Neutrophil (primary cell): ENCODE results near the gene ATP5MG.
A peak's percentile ranks its signal among the peaks of the same experiment; 100 is the strongest.
"Not testable (repeated sequence)": the region's sequence is repeated elsewhere in the genome, so short reads cannot be mapped to it uniquely, and the experiment has no call there.

ENCODE experiments used
- H3K27ac ChIP-seq: fragments of 200-600 bp; sonication (generic); 2 replicates; pipeline ENCODE4 v1.5.1; 2016; ENCODE audit warnings: mild to moderate bottlenecking, moderate library complexity
- H3K27me3 ChIP-seq: fragments of 200-600 bp; sonication (generic); 2 replicates; pipeline ENCODE4 v1.6.0; 2016; ENCODE audit warnings: mild to moderate bottlenecking
- H3K36me3 ChIP-seq: fragments of 200-600 bp; sonication (generic); 2 replicates; pipeline ENCODE4 v1.5.1; 2017
- H3K4me1 ChIP-seq, 2 experiments: fragments of 200-600 bp in 1 of 2; sonication (generic) in 1 of 2; 1 replicate in 1 of 2; 2 replicates in 1 of 2; pipeline versions ENCODE4 v1.5.1 to v1.6.1; 2013 to 2016; ENCODE audit warnings: low read depth in 1 of 2, low read length in 1 of 2, mild to moderate bottlenecking in 1 of 2, moderate library complexity in 1 of 2; ENCODE audit not compliant: control insufficient read depth in 1 of 2, insufficient read depth in 1 of 2
- H3K4me3 ChIP-seq, 2 experiments: fragments of 200-600 bp in 1 of 2; sonication (generic) in 1 of 2; 1 replicate in 1 of 2; 2 replicates in 1 of 2; pipeline ENCODE4 v1.5.1; 2013 to 2016; ENCODE audit warnings: low read depth in 1 of 2, low read length in 1 of 2, mild to moderate bottlenecking in 1 of 2, moderate library complexity in 1 of 2
- H3K9me3 ChIP-seq: fragments of 200-600 bp; sonication (generic); 2 replicates; pipeline ENCODE4 v1.5.1; 2016
- CTCF ChIP-seq: fragments of 200-600 bp; sonication (generic); IDR thresholded peaks from 2 replicates; pipeline ENCODE4 v1.5.1; 2016; ENCODE audit warnings: antibody characterized with exemption

ATP5MG gene

GRCh38 chr11:118411530-118411929 lies 10.1 kb downstream of the ATP5MG start:
- Histone ChIP-seq H3K9me3 (no peaks in the 10 kb centered on the region), H3K36me3 (peaks cover 36% of the 10 kb centered on the region), H3K4me1 (peaks cover 6 to 11% of the 10 kb centered on the region in 2 experiments), H3K27ac (no peak overlapping the region), H3K4me3 (no peak overlapping the region), H3K27me3 (no peaks in the 10 kb centered on the region)
- no peak for TF ChIP-seq CTCF

- Histone ChIP-seq H3K9me3 (no peaks in the 10 kb centered on the region), H3K4me3 (no peak overlapping the region), H3K36me3 (peaks cover 24% of the 10 kb centered on the region), H3K4me1 (peaks cover 6 to 11% of the 10 kb centered on the region in 2 experiments), H3K27me3 (no peaks in the 10 kb centered on the region), H3K27ac (no peak overlapping the region)
- no peak for TF ChIP-seq CTCF
Measured at GRCh38 chr11:118412921-118413320, 11.5 kb downstream of the ATP5MG start.

GRCh38 chr11:118415062-118415738 lies 13.8 kb downstream of the ATP5MG start:
- no peak overlapping the region for H3K4me3 ChIP-seq
- H3K27me3 ChIP-seq: no peaks in the 10 kb centered on the region
- H3K9me3 ChIP-seq: no peaks in the 10 kb centered on the region
- peaks cover 6 to 11% of the 10 kb centered on the region in 2 experiments for H3K4me1 ChIP-seq
- H3K36me3 ChIP-seq: peaks cover 6% of the 10 kb centered on the region
- peak overlapping the region; percentile 51 for H3K27ac ChIP-seq
- TF ChIP-seq CTCF: no peak

GRCh38 chr11:118415739-118416068 lies 14.3 kb downstream of the ATP5MG start:
- Histone ChIP-seq H3K27me3 (no peaks in the 10 kb centered on the region), H3K4me3 (no peak overlapping the region), H3K9me3 (no peaks in the 10 kb centered on the region), H3K36me3 (peaks cover 6% of the 10 kb centered on the region), H3K4me1 (peaks cover 6 to 11% of the 10 kb centered on the region in 2 experiments), H3K27ac (no peak overlapping the region)
- no peak for TF ChIP-seq CTCF

- H3K27me3 ChIP-seq, H3K27ac ChIP-seq, H3K9me3 ChIP-seq, H3K36me3 ChIP-seq, H3K4me3 ChIP-seq: not testable (repeated sequence)
- H3K4me1 ChIP-seq: peaks cover 6 to 11% of the 10 kb centered on the region in 2 experiments
Measured at GRCh38 chr11:118416900-118417299, 15.5 kb downstream of the ATP5MG start.

GRCh38 chr11:118417801-118418200 lies 16.4 kb downstream of the ATP5MG start:
- TF ChIP-seq CTCF: no peak
- Histone ChIP-seq H3K27me3 (no peaks in the 10 kb centered on the region), H3K4me1 (peaks cover 6 to 11% of the 10 kb centered on the region in 2 experiments), H3K36me3 (peaks cover 6% of the 10 kb centered on the region), H3K27ac (no peak overlapping the region), H3K9me3 (no peaks in the 10 kb centered on the region), H3K4me3 (no peak overlapping the region)
